Neural progenitor cell (in vitro differentiated cells): ENCODE measurements around the gene SEC23B. TPM values are rescaled to one million over a fixed set of nuclear protein-coding genes. Genes with fewer than 3 reads are reported as not detected.

Experiments used
- DNase-seq: peaks from one replicate; pipeline ENCODE4 v3.0.0-alpha.2; 2016; ENCODE audit warnings: low spot score
- H2AFZ ChIP-seq: fragments of 200-600 bp; sonication (generic); replicated peaks from 2 replicates; pipeline ENCODE4 v1.6.1; 2016; ENCODE audit warnings: antibody characterized with exemption
- H3F3A ChIP-seq: fragments of 200-600 bp; sonication (generic); 2 replicates; pipeline ENCODE4 v1.6.1; 2016; ENCODE audit warnings: antibody characterized with exemption, low read depth
- H3K27ac ChIP-seq: fragments of 200-600 bp; sonication (generic); 2 replicates; pipeline ENCODE4 v1.5.1; 2016; ENCODE audit warnings: mild to moderate bottlenecking
- H3K27me3 ChIP-seq: fragments of 200-600 bp; sonication (generic); 2 replicates; pipeline ENCODE4 v1.6.1; 2016; ENCODE audit warnings: mild to moderate bottlenecking, moderate library complexity
- H3K36me3 ChIP-seq: fragments of 200-600 bp; sonication (generic); 2 replicates; pipeline ENCODE4 v1.5.1; 2016
- H3K4me1 ChIP-seq: fragments of 200-600 bp; sonication (generic); 2 replicates; pipeline ENCODE4 v1.6.1; 2016; ENCODE audit warnings: mixed run types
- H3K4me2 ChIP-seq: fragments of 200-600 bp; sonication (generic); 2 replicates; pipeline ENCODE4 v1.6.1; 2016
- H3K4me3 ChIP-seq: fragments of 200-600 bp; sonication (generic); 2 replicates; pipeline ENCODE4 v1.5.1; 2016
- H3K79me2 ChIP-seq: fragments of 200-600 bp; sonication (generic); 2 replicates; pipeline ENCODE4 v1.6.1; 2016; ENCODE audit warnings: low read depth
- H3K9ac ChIP-seq: fragments of 200-600 bp; sonication (generic); 2 replicates; pipeline ENCODE4 v1.6.1; 2016
- H3K9me3 ChIP-seq: fragments of 200-600 bp; sonication (generic); 2 replicates; pipeline ENCODE4 v1.5.1; 2016; ENCODE audit warnings: low read depth
- H4K20me1 ChIP-seq: fragments of 200-600 bp; sonication (generic); 2 replicates; pipeline ENCODE4 v1.6.1; 2016; ENCODE audit warnings: low read depth
- H3K27ac Mint-ChIP-seq: 3 replicates; pipeline ENCODE4 v1.8.0; 2021; ENCODE audit warnings: mixed read lengths
- H3K27me3 Mint-ChIP-seq: 2 replicates; pipeline ENCODE4 v1.8.0; 2022; ENCODE audit warnings: low read depth, mild to moderate bottlenecking, inconsistent platforms, moderate library complexity, mixed read lengths; ENCODE audit not compliant: insufficient read depth
- H3K36me3 Mint-ChIP-seq: 3 replicates; pipeline ENCODE4 v1.8.0; 2021; ENCODE audit warnings: mixed read lengths
- H3K4me1 Mint-ChIP-seq: 3 replicates; pipeline ENCODE4 v1.8.0; 2021; ENCODE audit warnings: mixed read lengths
- H3K4me3 Mint-ChIP-seq: 3 replicates; pipeline ENCODE4 v1.8.0; 2021; ENCODE audit warnings: mild to moderate bottlenecking, moderate library complexity, mixed read lengths
- H3K9me3 Mint-ChIP-seq: 3 replicates; pipeline ENCODE4 v1.8.0; 2020; ENCODE audit warnings: mixed read lengths
- CTCF ChIP-seq: fragments of 200-600 bp; sonication (generic); IDR thresholded peaks from 2 replicates; pipeline ENCODE4 v1.5.1; 2017; ENCODE audit warnings: antibody characterized with exemption, mild to moderate bottlenecking
- EZH2 ChIP-seq: fragments of 200-600 bp; sonication (generic); IDR thresholded peaks from 2 replicates; pipeline ENCODE4 v1.6.1; 2017; ENCODE audit warnings: antibody characterized with exemption, mild to moderate bottlenecking, moderate library complexity
- EZH2phosphoT487 ChIP-seq: fragments of 200-600 bp; sonication (generic); IDR thresholded peaks from 2 replicates; pipeline ENCODE4 v1.6.1; 2017; ENCODE audit warnings: antibody characterized with exemption
- total RNA-seq: library from RNA; depleted of rRNA; stranded (reverse); fragments of >200 nt; gene quantifications from 2 replicates; pipeline ENCODE4 v1.2.3, GENCODE V29; 2015; ENCODE audit warnings: low replicate concordance

SEC23B gene
- total RNA-seq, 1 donor from 2014 or later = 57.2 TPM

- Histone ChIP-seq H3K36me3 (peaks cover 9% of the 10 kb centered on the region), H3K9me3 (no peaks in the 10 kb centered on the region), H3K4me1 (no peaks in the 10 kb centered on the region), H3K4me3 (no peak overlapping the region), H3F3A (no peaks in the 10 kb centered on the region), H3K4me2 (no peak overlapping the region), H3K79me2 (no peaks in the 10 kb centered on the region), H3K27me3 (no peaks in the 10 kb centered on the region), H2AFZ (no peak overlapping the region), H4K20me1 (no peaks in the 10 kb centered on the region), H3K27ac (no peak overlapping the region), H3K9ac (no peak overlapping the region)
- Mint-ChIP-seq H3K4me1 (no peaks in the 10 kb centered on the region), H3K36me3 (peaks cover 37% of the 10 kb centered on the region), H3K9me3 (no peaks in the 10 kb centered on the region), H3K27ac (no peak overlapping the region), H3K4me3 (no peak overlapping the region), H3K27me3 (no peaks in the 10 kb centered on the region)
- no peak for DNase-seq
- TF ChIP-seq EZH2phosphoT487 (no peak), CTCF (no peak), EZH2 (no peak)
Observed at GRCh38 chr20:18533491-18533890, 25.8 kb downstream of the SEC23B start.

- Mint-ChIP-seq H3K4me3 (no peak overlapping the region), H3K4me1 (no peaks in the 10 kb centered on the region), H3K36me3 (peaks cover 32% of the 10 kb centered on the region), H3K9me3 (no peaks in the 10 kb centered on the region), H3K27ac (no peak overlapping the region), H3K27me3 (no peaks in the 10 kb centered on the region)
- Histone ChIP-seq H3K27ac (no peak overlapping the region), H2AFZ (no peak overlapping the region), H3K4me2 (no peak overlapping the region), H4K20me1 (no peaks in the 10 kb centered on the region), H3K4me1 (no peaks in the 10 kb centered on the region), H3K27me3 (no peaks in the 10 kb centered on the region), H3K36me3 (peaks cover 9% of the 10 kb centered on the region), H3K4me3 (no peak overlapping the region), H3F3A (no peaks in the 10 kb centered on the region), H3K79me2 (no peaks in the 10 kb centered on the region), H3K9me3 (no peaks in the 10 kb centered on the region), H3K9ac (no peak overlapping the region)
- TF ChIP-seq EZH2phosphoT487 (no peak), EZH2 (no peak), CTCF (no peak)
- no peak for DNase-seq
Observed at GRCh38 chr20:18533978-18534644, 26.4 kb downstream of the SEC23B start.

GRCh38 chr20:18537651-18538050, 29.9 kb downstream of the SEC23B start:
- H4K20me1 ChIP-seq = no peaks in the 10 kb centered on the region
- H3K4me3 Mint-ChIP-seq = no peak overlapping the region
- no peaks in the 10 kb centered on the region for H3F3A ChIP-seq
- H3K4me1 Mint-ChIP-seq = no peaks in the 10 kb centered on the region
- H3K4me3 ChIP-seq = no peak overlapping the region
- H3K27me3 ChIP-seq = no peaks in the 10 kb centered on the region
- no peak overlapping the region for H3K27ac Mint-ChIP-seq
- H3K36me3 ChIP-seq = peaks cover 9% of the 10 kb centered on the region
- H3K9ac ChIP-seq = no peak overlapping the region
- DNase-seq = no peak
- H3K36me3 Mint-ChIP-seq = peaks cover 29% of the 10 kb centered on the region
- H3K79me2 ChIP-seq = no peaks in the 10 kb centered on the region
- H3K9me3 Mint-ChIP-seq = no peaks in the 10 kb centered on the region
- TF ChIP-seq EZH2phosphoT487 (no peak), CTCF (no peak), EZH2 (no peak)
- H3K9me3 ChIP-seq = no peaks in the 10 kb centered on the region
- no peak overlapping the region for H3K27ac ChIP-seq
- H2AFZ ChIP-seq = no peak overlapping the region
- no peak overlapping the region for H3K4me2 ChIP-seq
- no peaks in the 10 kb centered on the region for H3K4me1 ChIP-seq
- no peaks in the 10 kb centered on the region for H3K27me3 Mint-ChIP-seq
